ENCODE results near the gene OR52H1.

OR52H1 gene

DNA sequence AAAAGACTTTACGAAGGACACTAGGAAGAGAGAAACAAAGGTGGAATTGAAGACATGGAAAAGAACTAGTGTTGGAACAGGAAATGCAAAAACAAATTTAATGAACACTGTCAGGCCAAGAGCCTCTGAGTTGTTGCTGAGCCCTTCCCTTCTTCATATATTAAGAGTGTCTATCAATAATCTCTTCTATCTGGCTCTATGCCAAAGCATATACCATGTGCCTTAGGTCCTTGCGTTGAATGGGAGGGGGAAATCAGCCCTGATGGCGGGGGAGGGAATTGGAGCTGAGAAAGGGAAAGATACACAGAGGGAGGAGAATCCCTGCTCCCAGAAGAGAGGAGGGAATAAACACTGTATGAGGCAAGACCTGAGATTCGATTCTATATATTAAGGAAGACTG is 26.8 kb upstream of the OR52H1 start:
- Histone ChIP-seq H3K4me1 (ENCODE audit: insufficient read depth, poor library complexity, severe bottlenecking) (no peaks in the 10 kb centered on the region), H3K36me3 (ENCODE audit: low read depth) (no peaks in the 10 kb centered on the region), H3K4me3 (ENCODE audit: severe bottlenecking) (no peak overlapping the region), H3K27ac (ENCODE audit: poor library complexity, severe bottlenecking) (no peak overlapping the region), H3K27me3 (ENCODE audit: insufficient read depth, poor library complexity, severe bottlenecking) (no peaks in the 10 kb centered on the region), H3K9me3 (ENCODE audit: severe bottlenecking) (no peaks in the 10 kb centered on the region)
- ATAC-seq (ENCODE audit: low read depth) (no peak), DNase-seq (ENCODE audit: low spot score) (no peak)
- TF ChIP-seq, protein P1, sequence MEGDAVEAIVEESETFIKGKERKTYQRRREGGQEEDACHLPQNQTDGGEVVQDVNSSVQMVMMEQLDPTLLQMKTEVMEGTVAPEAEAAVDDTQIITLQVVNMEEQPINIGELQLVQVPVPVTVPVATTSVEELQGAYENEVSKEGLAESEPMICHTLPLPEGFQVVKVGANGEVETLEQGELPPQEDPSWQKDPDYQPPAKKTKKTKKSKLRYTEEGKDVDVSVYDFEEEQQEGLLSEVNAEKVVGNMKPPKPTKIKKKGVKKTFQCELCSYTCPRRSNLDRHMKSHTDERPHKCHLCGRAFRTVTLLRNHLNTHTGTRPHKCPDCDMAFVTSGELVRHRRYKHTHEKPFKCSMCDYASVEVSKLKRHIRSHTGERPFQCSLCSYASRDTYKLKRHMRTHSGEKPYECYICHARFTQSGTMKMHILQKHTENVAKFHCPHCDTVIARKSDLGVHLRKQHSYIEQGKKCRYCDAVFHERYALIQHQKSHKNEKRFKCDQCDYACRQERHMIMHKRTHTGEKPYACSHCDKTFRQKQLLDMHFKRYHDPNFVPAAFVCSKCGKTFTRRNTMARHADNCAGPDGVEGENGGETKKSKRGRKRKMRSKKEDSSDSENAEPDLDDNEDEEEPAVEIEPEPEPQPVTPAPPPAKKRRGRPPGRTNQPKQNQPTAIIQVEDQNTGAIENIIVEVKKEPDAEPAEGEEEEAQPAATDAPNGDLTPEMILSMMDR (IDR thresholded peaks at IDR 0.05; ENCODE audit: poor library complexity, severe bottlenecking): no peak

DNA sequence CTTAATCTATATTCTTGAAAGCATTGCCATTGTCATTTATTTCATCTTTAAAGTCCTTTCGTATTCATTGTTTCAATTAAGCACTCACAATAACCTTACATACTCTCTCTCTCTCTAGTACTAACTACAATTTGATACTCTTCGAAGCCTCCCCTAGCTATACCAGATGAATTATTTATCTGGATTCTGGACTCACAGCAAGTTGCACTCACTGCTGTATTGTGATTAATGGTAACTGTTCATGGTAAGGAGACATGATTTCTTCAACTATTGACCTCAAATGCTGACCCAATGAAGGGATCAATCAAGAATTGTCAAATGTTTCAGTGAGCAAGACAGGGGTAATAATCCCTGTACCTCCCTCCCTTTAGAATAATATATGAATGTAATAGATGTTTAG is 26.3 kb upstream of the OR52H1 start:
- TF ChIP-seq, protein P1 (IDR thresholded peaks at IDR 0.05; ENCODE audit: poor library complexity, severe bottlenecking): no peak
- Histone ChIP-seq H3K9me3 (ENCODE audit: severe bottlenecking) (no peaks in the 10 kb centered on the region), H3K27me3 (ENCODE audit: insufficient read depth, poor library complexity, severe bottlenecking) (no peaks in the 10 kb centered on the region), H3K36me3 (ENCODE audit: low read depth) (no peaks in the 10 kb centered on the region), H3K27ac (ENCODE audit: poor library complexity, severe bottlenecking) (no peak overlapping the region), H3K4me3 (ENCODE audit: severe bottlenecking) (no peak overlapping the region), H3K4me1 (ENCODE audit: insufficient read depth, poor library complexity, severe bottlenecking) (no peaks in the 10 kb centered on the region)
- DNase-seq (ENCODE audit: low spot score) (no peak), ATAC-seq (ENCODE audit: low read depth) (no peak)

DNA sequence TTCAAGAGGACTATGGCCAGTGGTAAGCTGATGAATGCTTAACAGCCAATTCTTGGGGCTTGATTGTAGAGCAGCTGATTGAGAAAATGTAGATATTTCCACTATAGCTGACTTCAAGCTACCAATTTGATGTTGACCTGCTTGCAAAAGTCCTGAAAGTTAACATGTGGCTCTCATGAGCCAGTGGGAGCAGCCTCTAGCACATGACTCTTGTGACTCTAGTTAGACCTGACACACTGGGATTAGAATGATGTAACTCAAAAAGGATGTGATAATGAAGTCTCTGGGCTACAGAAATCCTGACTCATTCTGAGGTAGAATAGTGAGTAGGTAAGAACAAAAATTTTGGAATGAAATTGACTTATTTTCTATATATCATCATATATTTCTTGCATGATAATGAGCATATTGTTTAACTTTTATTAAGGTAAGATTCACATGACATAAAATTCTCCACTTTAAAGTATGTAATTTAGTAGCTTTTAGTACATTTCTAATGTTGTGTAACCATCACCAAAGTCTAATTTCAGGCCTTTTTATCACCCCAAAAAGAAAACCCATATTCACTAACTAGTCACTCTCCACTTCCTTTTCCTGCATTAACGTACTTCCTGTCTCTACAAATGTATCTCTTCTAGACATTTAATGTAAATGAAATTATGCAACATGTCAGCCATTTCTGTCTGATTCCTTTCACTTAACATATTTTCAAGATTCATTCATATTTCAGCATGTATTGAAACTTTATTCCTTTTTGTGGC is 16.1 kb upstream of the OR52H1 start:
- TF ChIP-seq, protein P1 (IDR thresholded peaks at IDR 0.05; ENCODE audit: poor library complexity, severe bottlenecking): no peak
- Histone ChIP-seq H3K27ac (ENCODE audit: poor library complexity, severe bottlenecking) (no peak overlapping the region), H3K36me3 (ENCODE audit: low read depth) (no peaks in the 10 kb centered on the region), H3K27me3 (ENCODE audit: insufficient read depth, poor library complexity, severe bottlenecking) (no peaks in the 10 kb centered on the region), H3K4me1 (ENCODE audit: insufficient read depth, poor library complexity, severe bottlenecking) (peaks cover 11% of the 10 kb centered on the region), H3K9me3 (ENCODE audit: severe bottlenecking) (no peaks in the 10 kb centered on the region), H3K4me3 (ENCODE audit: severe bottlenecking) (no peak overlapping the region)
- DNase-seq (ENCODE audit: low spot score): no peak
- ATAC-seq (ENCODE audit: low read depth): peak; percentile 68; the same call in 2 of the 3 replicates

DNA sequence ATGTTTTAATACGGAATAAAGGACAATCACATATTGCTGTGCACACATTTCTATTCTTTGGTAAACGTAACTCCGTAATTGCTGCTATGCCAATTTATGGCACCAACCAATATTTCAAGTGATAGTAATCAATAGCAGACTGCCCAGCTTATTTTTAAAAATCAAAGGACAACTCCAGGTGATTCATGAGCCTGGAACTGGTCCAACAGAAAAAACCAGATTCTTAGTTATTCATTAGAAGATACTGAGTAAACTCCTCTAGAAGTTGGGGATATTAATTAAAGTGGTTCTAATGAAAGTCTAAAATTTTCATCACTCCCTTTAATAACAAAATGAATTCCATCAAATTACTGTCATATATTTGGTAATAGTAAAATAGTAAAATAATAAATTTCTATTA is 9.4 kb upstream of the OR52H1 start:
- ATAC-seq (ENCODE audit: low read depth) (no peak), DNase-seq (ENCODE audit: low spot score) (no peak)
- no peaks in the 10 kb centered on the region for H3K27me3 ChIP-seq (ENCODE audit: insufficient read depth, poor library complexity, severe bottlenecking)
- no peaks in the 10 kb centered on the region for H3K9me3 ChIP-seq (ENCODE audit: severe bottlenecking)
- no peak overlapping the region for H3K27ac ChIP-seq (ENCODE audit: poor library complexity, severe bottlenecking)
- no peak overlapping the region for H3K4me3 ChIP-seq (ENCODE audit: severe bottlenecking)
- no peaks in the 10 kb centered on the region for H3K4me1 ChIP-seq (ENCODE audit: insufficient read depth, poor library complexity, severe bottlenecking)
- H3K36me3 ChIP-seq (ENCODE audit: low read depth): no peaks in the 10 kb centered on the region
- TF ChIP-seq, protein P1 (IDR thresholded peaks at IDR 0.05; ENCODE audit: poor library complexity, severe bottlenecking): no peak

DNA sequence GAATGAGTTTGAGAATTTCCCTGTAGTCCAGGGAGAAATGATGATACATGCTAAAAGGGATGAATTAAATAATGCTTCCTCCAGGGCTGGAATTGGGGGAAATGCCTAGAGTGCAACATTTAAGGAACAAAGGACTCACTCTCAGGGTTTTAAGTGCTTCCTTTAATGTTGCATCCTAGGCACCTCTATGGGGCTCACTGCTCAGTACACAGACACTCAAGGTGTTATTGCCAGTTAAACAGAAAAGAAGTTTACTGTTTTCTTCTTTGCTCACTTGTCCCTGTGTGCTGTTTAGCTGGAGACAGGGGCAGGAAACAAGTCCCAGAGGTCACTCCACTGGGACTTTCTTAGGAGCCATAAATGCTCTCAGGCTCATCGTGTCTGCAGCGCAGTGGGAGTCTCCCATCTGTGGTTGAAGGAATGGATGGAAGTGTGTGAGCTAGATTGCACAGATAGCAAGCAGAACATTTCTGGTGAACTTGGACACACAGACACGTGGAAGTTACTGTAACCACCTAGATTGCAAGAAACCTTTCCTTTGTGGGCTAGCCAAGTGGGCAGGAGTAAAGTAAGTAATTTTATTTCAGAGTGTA is 8.4 kb upstream of the OR52H1 start:
- no peak for ATAC-seq (ENCODE audit: low read depth)
- H3K27ac ChIP-seq (ENCODE audit: poor library complexity, severe bottlenecking): no peak overlapping the region

More for the DNA sequence above, 8.4 kb upstream of the OR52H1 start:
- TF ChIP-seq, protein P1 (IDR thresholded peaks at IDR 0.05; ENCODE audit: poor library complexity, severe bottlenecking): no peak
- Histone ChIP-seq H3K4me3 (ENCODE audit: severe bottlenecking) (no peak overlapping the region), H3K9me3 (ENCODE audit: severe bottlenecking) (no peaks in the 10 kb centered on the region), H3K36me3 (ENCODE audit: low read depth) (no peaks in the 10 kb centered on the region), H3K27me3 (ENCODE audit: insufficient read depth, poor library complexity, severe bottlenecking) (no peaks in the 10 kb centered on the region), H3K4me1 (ENCODE audit: insufficient read depth, poor library complexity, severe bottlenecking) (no peaks in the 10 kb centered on the region)
- DNase-seq (ENCODE audit: low spot score): no peak
